ENCODE data around the gene MGAT4C. TPM values are rescaled to one million over a fixed set of nuclear protein-coding genes. Genes with fewer than 3 reads are reported as not detected.

Gene MGAT4C
- total and polyA plus RNA-seq, 8 donors, result under 0.01 to 4.0 (median 0.06) TPM; not detected in 2

GRCh38 chr12:86229772-86230171, 26.4 kb downstream of the MGAT4C start:
- no peak overlapping the region for H3K27ac ChIP-seq
- no peaks in the 10 kb centered on the region for H3K27me3 ChIP-seq
- 85 to 96% (median 93%) methylated on average over 2 of the region's 2 CpGs for WGBS, 5 donors
- DNase-seq, result no peak
- H3K36me3 ChIP-seq, result no peaks in the 10 kb centered on the region
- intact Hi-C loops (cut with DNase I; ENCODE audit: low total_unique reads), result no loop called here
- TF ChIP-seq EP300 (IDR thresholded peaks at IDR 0.05) (no peak), POLR2A (IDR thresholded peaks at IDR 0.05) (no peak), POLR2AphosphoS5 (IDR thresholded peaks at IDR 0.05) (no peak)
- TF ChIP-seq, protein P1, sequence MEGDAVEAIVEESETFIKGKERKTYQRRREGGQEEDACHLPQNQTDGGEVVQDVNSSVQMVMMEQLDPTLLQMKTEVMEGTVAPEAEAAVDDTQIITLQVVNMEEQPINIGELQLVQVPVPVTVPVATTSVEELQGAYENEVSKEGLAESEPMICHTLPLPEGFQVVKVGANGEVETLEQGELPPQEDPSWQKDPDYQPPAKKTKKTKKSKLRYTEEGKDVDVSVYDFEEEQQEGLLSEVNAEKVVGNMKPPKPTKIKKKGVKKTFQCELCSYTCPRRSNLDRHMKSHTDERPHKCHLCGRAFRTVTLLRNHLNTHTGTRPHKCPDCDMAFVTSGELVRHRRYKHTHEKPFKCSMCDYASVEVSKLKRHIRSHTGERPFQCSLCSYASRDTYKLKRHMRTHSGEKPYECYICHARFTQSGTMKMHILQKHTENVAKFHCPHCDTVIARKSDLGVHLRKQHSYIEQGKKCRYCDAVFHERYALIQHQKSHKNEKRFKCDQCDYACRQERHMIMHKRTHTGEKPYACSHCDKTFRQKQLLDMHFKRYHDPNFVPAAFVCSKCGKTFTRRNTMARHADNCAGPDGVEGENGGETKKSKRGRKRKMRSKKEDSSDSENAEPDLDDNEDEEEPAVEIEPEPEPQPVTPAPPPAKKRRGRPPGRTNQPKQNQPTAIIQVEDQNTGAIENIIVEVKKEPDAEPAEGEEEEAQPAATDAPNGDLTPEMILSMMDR (IDR thresholded peaks at IDR 0.05), result no peak
- no peak overlapping the region for H3K4me3 ChIP-seq
- peaks cover 0 to 6% (median 0%) of the 10 kb centered on the region in 4 donors for H3K9me3 ChIP-seq
- no peaks in the 10 kb centered on the region for H3K4me1 ChIP-seq

DNA sequence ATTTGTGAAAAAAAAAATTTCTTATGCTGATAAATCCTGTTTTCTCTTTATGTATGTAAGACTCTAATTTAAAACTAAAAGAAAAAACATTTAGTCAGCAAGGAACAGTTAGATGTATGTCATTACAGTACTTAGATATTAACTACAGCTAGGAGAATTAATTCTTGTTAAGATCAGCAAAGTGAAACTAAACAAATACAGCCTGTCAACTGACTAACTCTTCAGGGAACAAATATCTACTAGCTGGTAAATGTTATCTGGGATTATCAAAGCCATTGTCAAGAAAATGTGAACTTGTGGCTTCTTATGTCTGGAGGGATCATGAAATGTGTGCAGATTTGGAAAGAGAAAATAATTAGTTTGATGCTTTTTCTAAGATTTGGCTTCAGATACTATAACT, 27.5 kb downstream of the MGAT4C start:
- H3K9me3 ChIP-seq, result peaks cover 0 to 6% (median 0%) of the 10 kb centered on the region in 4 donors
- no peak overlapping the region for H3K4me3 ChIP-seq
- H3K27ac ChIP-seq, result no peak overlapping the region
- H3K27me3 ChIP-seq, result no peaks in the 10 kb centered on the region
- intact Hi-C loops (cut with DNase I; ENCODE audit: low total_unique reads), result no loop called here
- no peaks in the 10 kb centered on the region for H3K36me3 ChIP-seq
- TF ChIP-seq POLR2A (IDR thresholded peaks at IDR 0.05) (no peak), EP300 (IDR thresholded peaks at IDR 0.05) (no peak)
- TF ChIP-seq, protein P1 (IDR thresholded peaks at IDR 0.05), result no peak
- H3K4me1 ChIP-seq, result no peaks in the 10 kb centered on the region
- no peak for DNase-seq

- no peak for DNase-seq
- no peaks in the 10 kb centered on the region for H3K4me1 ChIP-seq
- intact Hi-C loops (cut with DNase I; ENCODE audit: low total_unique reads), result no loop called here
- TF ChIP-seq EP300 (IDR thresholded peaks at IDR 0.05) (no peak), POLR2AphosphoS5 (IDR thresholded peaks at IDR 0.05) (no peak), POLR2A (IDR thresholded peaks at IDR 0.05) (no peak)
- TF ChIP-seq, protein P1 (IDR thresholded peaks at IDR 0.05), result no peak
- H3K9me3 ChIP-seq, result peaks cover 0 to 6% (median 0%) of the 10 kb centered on the region in 4 donors
- no peaks in the 10 kb centered on the region for H3K27me3 ChIP-seq
- no peak overlapping the region for H3K4me3 ChIP-seq
- no peaks in the 10 kb centered on the region for H3K36me3 ChIP-seq
- H3K27ac ChIP-seq, result no peak overlapping the region
- WGBS, 5 donors, result 79 to 89% (median 81%) methylated on average over 3 of the region's 3 CpGs
Observed at GRCh38 chr12:86226481-86226880, 29.7 kb downstream of the MGAT4C start.

DNA sequence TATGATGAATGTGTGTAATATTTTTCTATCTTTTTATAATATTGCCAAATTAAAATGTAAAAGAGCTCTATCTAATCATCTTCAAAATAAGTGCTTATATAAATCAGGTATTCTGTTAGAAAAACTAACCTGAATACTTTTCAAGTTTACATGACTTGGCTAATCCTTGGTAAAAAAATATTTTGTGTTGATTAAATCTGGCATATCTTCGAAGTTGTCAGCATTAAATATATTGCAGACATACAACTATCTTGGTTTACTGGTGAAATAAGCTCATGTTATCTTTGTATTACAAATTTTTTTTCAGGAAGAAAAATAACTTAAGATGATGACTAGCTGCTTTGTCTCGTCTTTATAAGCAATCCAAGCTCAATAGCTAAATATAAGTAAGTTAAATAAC, 39.6 kb downstream of the MGAT4C start:
- Histone ChIP-seq H3K4me3 (no peak overlapping the region), H3K4me1 (no peaks in the 10 kb centered on the region), H3K9me3 (no peaks in the 10 kb centered on the region), H3K36me3 (no peaks in the 10 kb centered on the region), H3K27ac (no peak overlapping the region), H3K27me3 (no peaks in the 10 kb centered on the region)
- TF ChIP-seq, protein P1 (IDR thresholded peaks at IDR 0.05), result no peak
- TF ChIP-seq POLR2A (IDR thresholded peaks at IDR 0.05) (no peak), EP300 (IDR thresholded peaks at IDR 0.05) (no peak), POLR2AphosphoS5 (IDR thresholded peaks at IDR 0.05) (no peak)
- DNase-seq, result no peak
- intact Hi-C loops (cut with DNase I; ENCODE audit: low total_unique reads), result no loop called here
- WGBS, 5 donors, result 45 to 63% (median 57%) methylated on average over 2 of the region's 2 CpGs

All from stomach (tissue), 9 donors.